RPMI7951 (cell line): Measurements from ENCODE around the gene KCNMB4. TPM values are rescaled to one million over a fixed set of nuclear protein-coding genes. Genes with fewer than 3 reads are reported as not detected.

Experiments used
- DNase-seq: peaks from one replicate; pipeline ENCODE4 v3.0.0-alpha.2; 2012; ENCODE audit warnings: low read depth
- total RNA-seq: library from RNA; depleted of rRNA; stranded (reverse); fragments of >200 nt; shearing (Covaris generic); gene quantifications from 2 replicates; pipeline ENCODE4 v1.2.3, GENCODE V29; 2014; rRNA removed

Gene KCNMB4
- total RNA-seq, 1 experiment from 2014 or later = under 0.01 TPM

GRCh38 chr12:70443062-70443673, 77.1 kb downstream of the KCNMB4 start:
- DNase-seq = no peak

GRCh38 chr12:70444903-70445302, 78.8 kb downstream of the KCNMB4 start:
- no peak for DNase-seq

DNA sequence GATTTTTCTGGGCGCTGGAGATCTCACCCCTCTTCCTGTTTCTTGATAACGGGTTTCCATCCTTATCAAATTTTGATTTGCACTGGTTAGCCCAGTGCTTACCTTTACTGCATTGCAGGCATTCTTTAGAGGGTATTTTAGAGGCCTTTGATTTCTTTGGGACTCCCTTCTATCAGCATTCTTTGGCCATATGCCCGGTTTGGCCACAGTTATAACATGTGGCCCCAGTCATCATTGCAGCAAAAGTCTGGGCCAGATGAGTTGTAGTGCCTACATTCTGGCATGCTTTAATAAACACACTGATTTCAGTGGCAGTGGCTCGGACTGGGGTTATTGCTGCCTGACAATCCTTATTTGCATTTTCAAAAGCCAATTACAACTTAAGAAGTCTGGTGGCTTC, 82.3 kb downstream of the KCNMB4 start:
- DNase-seq = peak; percentile 64

DNA sequence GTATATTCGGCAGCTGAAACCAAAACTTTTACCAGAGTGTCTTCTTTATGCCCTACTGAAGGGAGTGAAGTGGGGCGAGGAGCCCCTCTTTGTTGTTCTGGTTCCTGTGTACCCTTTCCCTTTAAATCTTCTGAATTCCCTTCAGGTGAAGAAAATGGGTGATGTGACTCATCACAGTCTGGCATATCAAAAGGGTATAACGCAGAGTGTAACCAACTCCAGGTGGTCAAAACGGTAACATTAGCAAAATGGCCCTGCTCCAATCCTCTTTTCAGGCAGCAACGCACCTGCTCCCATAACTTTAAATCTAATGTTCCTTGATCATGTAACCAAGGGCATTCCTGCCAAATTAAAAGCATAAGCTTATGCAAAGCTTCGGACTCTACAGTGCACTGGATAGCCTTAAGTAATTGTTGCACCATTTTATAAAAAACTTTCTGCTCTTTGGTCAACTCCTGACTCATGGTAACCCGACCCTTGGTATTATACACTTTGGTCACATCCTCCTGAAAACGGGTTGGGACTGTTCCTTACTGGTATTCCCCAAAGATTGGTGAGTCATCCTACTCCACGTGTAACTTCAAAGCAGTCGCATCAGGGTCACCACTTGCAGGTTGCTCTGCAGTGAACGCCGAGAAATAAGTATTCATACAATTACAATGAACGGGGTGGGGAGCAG, 83.1 kb downstream of the KCNMB4 start:
- peak; percentile 79 for DNase-seq

GRCh38 chr12:70449753-70450341, 83.8 kb downstream of the KCNMB4 start:
- no peak for DNase-seq

- no peak for DNase-seq
Observed at GRCh38 chr12:70451528-70451927, 85.4 kb downstream of the KCNMB4 start.

DNA sequence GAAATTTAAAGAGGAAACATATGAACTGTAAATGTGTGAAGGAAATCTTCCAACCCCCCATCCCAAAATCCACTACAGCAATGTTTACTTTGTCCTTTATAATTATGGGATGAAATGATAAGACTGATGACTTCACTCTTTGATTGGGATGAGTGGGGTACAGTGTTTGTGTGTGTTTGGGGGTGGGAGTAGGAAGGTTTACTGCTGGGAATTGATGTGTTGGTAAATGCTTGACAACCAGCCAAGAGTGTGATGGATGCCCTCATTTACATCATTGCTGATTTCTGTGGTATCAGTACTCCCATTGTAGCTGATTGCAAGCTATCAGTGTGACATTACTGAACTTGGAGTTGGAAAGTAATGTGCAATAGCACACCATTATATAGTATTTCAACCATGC, 90.9 kb downstream of the KCNMB4 start:
- DNase-seq = no peak

GRCh38 chr12:70459786-70460185, 93.7 kb downstream of the KCNMB4 start:
- DNase-seq = no peak

GRCh38 chr12:70463997-70464396, 97.9 kb downstream of the KCNMB4 start:
- DNase-seq = no peak

- DNase-seq = no peak
Observed at GRCh38 chr12:70466753-70467152, 100.7 kb downstream of the KCNMB4 start.

GRCh38 chr12:70467476-70467875, 101.4 kb downstream of the KCNMB4 start:
- DNase-seq = no peak

DNA sequence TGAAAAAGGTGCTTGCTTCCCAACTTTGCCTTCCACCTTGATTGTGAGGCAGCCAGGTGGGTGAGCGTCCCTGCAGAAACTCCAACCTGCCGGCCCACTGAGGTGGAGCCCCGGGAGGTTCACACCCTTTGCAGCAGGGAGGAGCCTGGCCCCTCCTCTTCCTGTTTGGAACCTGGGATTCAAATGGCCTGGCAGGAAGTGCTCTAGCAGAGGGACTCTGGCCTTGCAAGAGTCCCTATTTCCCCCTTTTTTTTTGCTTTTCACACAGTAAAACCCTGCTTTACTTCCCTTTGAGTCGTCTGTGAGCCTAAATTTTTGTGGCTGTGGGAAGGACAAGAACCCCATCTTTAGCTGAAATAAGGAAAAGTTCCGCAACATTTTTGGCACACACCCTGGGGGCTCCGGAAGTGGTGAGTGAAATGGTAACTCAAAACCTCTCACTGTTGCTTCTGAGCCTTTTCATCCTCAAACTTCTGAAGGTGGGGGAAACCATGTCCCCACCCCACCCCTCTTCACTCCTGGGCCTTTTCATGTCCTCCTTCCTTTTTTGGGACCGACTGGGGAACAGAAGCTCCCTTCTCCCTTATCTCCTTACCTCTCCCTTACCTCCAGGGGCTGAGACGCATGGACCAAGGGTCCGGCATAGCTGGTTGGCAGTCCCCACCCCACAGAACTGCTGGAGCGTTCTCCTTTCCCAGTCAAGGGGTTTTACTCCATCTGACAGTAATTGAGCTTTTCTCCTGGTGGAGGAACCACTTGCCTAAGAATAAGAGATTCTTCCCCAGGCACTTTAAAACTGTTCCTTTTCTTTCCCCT, 102.0 kb downstream of the KCNMB4 start:
- peak; percentile 42 for DNase-seq

GRCh38 chr12:70468741-70469140, 102.7 kb downstream of the KCNMB4 start:
- DNase-seq = peak; percentile 20

- DNase-seq = no peak
Observed at GRCh38 chr12:70469221-70469820, 103.2 kb downstream of the KCNMB4 start.

GRCh38 chr12:70482764-70483163, 116.7 kb downstream of the KCNMB4 start:
- no peak for DNase-seq

Other genes starting within 250 kb of the KCNMB4 start
- 95.6 and 99.4 TPM in 2 replicates for gene CNOT2, start 122.9 kb upstream of the KCNMB4 start, total RNA-seq